Measurements from ENCODE around the gene USP14.
A peak's percentile ranks its signal among the peaks of the same experiment; 100 is the strongest.

The USP14 gene

DNA sequence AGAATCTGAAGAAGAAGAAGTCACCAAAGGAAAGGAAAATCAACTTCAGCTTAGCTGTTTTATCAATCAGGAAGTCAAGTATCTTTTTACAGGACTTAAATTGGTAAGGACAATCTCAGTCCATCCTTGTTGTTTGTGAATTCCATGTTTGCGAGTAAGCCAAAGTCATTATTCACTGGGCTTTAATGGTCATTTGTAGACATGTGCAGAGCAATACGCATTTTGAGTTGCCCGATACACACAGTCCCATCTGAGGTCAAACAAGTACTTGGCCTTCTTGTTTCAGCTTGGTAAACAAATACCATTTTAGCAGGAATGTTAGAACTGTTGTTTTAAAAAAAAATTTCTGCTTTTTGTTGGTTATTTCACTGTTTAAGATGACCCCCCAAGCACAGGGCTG is 40.9 kb downstream of the USP14 start:
- H3K4me3 ChIP-seq (ENCODE audit: low read depth, low read length), result no peak overlapping the region
- DNase-seq (ENCODE audit: low read depth), result no peak
- TF ChIP-seq, protein P1, sequence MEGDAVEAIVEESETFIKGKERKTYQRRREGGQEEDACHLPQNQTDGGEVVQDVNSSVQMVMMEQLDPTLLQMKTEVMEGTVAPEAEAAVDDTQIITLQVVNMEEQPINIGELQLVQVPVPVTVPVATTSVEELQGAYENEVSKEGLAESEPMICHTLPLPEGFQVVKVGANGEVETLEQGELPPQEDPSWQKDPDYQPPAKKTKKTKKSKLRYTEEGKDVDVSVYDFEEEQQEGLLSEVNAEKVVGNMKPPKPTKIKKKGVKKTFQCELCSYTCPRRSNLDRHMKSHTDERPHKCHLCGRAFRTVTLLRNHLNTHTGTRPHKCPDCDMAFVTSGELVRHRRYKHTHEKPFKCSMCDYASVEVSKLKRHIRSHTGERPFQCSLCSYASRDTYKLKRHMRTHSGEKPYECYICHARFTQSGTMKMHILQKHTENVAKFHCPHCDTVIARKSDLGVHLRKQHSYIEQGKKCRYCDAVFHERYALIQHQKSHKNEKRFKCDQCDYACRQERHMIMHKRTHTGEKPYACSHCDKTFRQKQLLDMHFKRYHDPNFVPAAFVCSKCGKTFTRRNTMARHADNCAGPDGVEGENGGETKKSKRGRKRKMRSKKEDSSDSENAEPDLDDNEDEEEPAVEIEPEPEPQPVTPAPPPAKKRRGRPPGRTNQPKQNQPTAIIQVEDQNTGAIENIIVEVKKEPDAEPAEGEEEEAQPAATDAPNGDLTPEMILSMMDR (IDR thresholded peaks at IDR 0.05; ENCODE audit: control insufficient read depth, extremely low read depth, insufficient read depth), result no peak

DNA sequence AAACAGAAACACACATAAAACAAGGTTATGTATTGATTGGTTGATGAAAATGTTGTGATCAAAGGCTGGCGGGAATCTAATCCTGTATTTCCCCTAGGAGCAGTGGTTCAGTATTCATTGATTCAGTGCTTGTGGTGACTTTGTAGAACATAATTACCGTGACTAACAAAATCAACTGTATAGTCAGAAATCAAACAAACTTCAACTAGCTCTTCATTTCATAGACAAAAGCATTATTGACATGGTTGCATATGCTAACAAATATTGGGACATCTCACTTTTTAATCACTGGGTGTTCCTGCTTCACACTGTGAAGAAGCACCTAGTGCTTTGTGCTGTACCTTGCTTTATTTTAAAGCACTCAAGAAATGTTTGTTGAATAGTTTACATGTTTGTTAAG is 41.4 kb downstream of the USP14 start:
- H3K4me3 ChIP-seq (ENCODE audit: low read depth, low read length), result no peak overlapping the region
- peak; percentile 58 for DNase-seq (ENCODE audit: low read depth)
- TF ChIP-seq, protein P1 (IDR thresholded peaks at IDR 0.05; ENCODE audit: control insufficient read depth, extremely low read depth, insufficient read depth), result no peak

DNA sequence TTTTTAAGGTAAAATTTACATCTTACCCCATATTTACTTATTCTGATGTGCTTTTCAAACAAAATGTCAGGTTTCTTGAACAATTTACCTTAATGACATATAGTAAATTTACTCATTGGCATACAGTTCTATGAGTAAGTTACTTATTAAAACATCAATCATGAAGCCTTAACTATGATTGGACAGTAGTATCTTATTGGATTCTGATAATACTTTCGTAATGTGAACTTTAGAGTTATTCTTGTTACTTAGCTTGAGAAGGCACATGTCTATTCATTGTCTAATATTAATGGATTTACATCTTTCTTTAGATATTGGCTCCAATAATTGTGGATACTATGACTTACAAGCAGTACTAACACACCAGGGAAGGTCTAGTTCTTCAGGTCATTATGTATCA is 51.7 kb downstream of the USP14 start:
- DNase-seq (ENCODE audit: low read depth), result no peak
- no peak overlapping the region for H3K4me3 ChIP-seq (ENCODE audit: low read depth, low read length)
- TF ChIP-seq, protein P1 (IDR thresholded peaks at IDR 0.05; ENCODE audit: control insufficient read depth, extremely low read depth, insufficient read depth), result no peak

DNA sequence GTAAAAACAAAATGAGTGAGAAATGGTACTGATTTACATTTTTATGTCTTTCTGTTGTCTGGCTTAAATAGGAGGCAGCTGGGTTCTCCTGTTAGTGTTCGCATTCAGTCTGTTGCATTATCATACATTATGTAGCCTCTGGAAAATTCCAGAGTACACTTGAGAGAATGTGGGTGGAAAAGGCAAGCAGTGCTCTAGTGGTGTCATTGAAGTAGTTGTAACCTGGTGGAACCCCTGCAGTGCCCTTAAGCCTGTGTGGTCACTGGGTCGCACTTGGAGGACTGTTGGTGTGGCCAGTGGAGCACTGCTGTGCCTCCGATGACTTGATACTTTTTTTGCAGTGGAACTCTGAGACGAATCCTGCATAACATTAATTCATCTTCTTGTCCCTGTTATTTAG is 52.4 kb downstream of the USP14 start:
- no peak overlapping the region for H3K4me3 ChIP-seq (ENCODE audit: low read depth, low read length)
- TF ChIP-seq, protein P1 (IDR thresholded peaks at IDR 0.05; ENCODE audit: control insufficient read depth, extremely low read depth, insufficient read depth), result no peak
- no peak for DNase-seq (ENCODE audit: low read depth)

DNA sequence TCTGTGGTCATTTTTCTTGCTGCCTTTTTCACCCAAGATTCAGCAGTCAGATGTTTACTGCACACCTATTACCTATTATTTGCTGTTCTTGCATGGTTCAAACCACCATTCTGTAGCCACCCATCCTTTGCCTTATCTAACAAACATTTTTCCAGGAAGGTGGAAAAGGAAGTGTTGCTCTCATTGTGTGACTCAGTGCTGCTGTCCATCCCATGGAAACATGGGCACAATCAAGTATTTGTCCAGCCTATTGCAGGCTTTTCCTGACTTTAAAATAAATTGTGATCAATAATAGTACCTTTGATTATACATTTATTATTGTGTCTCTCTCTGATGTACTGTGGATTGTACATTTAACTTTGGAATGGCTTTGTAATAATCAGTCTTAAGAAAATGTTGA is 53.2 kb downstream of the USP14 start:
- DNase-seq (ENCODE audit: low read depth), result no peak
- no peak overlapping the region for H3K4me3 ChIP-seq (ENCODE audit: low read depth, low read length)
- TF ChIP-seq, protein P1 (IDR thresholded peaks at IDR 0.05; ENCODE audit: control insufficient read depth, extremely low read depth, insufficient read depth), result no peak

DNA sequence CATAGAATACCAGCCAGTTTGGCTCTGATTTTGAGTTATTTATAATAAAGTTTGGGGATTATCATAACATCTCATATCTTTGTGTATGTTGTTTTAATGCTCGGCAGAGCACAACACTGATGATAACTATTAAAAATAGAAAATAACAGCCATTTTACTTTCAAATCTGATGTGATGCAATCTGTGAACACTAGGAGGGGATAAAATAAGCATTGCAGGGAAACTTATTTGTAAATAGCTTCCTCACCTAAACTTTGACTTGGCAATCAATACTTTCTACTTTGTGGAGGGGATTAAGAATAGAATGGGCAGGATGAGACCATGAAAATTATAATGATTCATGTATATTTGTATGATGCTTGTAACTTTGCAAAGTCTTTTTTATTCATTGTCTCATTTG is 54.4 kb downstream of the USP14 start:
- H3K4me3 ChIP-seq (ENCODE audit: low read depth, low read length), result no peak overlapping the region
- DNase-seq (ENCODE audit: low read depth), result no peak
- TF ChIP-seq, protein P1 (IDR thresholded peaks at IDR 0.05; ENCODE audit: control insufficient read depth, extremely low read depth, insufficient read depth), result peak; percentile 9; the same call in 1 of the 2 replicates

DNA sequence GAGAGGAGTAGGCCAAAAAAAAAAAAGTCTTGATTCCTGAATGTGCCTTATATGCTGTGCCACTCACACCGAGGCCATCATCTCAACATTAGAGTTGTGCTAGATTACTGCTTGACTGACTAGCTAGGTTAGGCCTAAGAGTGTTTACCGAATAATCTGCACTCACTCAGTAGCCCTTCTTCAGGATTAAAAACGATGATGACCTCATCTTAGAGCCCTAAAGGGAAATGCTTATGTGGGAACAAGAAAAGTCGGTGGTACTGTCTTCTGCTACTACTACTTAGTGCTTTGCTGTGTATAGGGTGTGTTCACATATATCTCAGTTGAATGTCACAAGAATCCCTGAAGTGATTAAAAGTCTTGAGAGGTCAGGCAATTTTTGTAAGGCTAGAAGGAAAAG is 55.1 kb downstream of the USP14 start:
- DNase-seq (ENCODE audit: low read depth), result no peak
- TF ChIP-seq, protein P1 (IDR thresholded peaks at IDR 0.05; ENCODE audit: control insufficient read depth, extremely low read depth, insufficient read depth), result no peak
- no peak overlapping the region for H3K4me3 ChIP-seq (ENCODE audit: low read depth, low read length)

All from LNCaP clone FGC (cell line).